CD4-positive, alpha-beta T cell treated with Interleukin-4 for 4 hours (primary cell): ENCODE results near the gene PADI1.

Source experiments
- DNase-seq: peaks from one replicate; pipeline ENCODE4 v3.0.0-alpha.2; 2020

PADI1 gene

GRCh38 chr1:17204546-17205440 lies at the start of gene PADI1:
TSS of gene PADI1 (plus strand) at chr1:17205128. CDS start at chr1:17205218, 90 bp downstream.
- DNase-seq, result no peak

- DNase-seq, result no peak
These were observed 49.5 kb upstream of the PADI1 start for GRCh38 chr1:17155257-17155920.

GRCh38 chr1:17156108-17156507 lies 48.8 kb upstream of the PADI1 start:
- DNase-seq, result no peak

GRCh38 chr1:17158961-17159360 lies 46.0 kb upstream of the PADI1 start:
- no peak for DNase-seq

GRCh38 chr1:17161137-17161740 lies 43.7 kb upstream of the PADI1 start:
- no peak for DNase-seq

- no peak for DNase-seq
These were observed 42.8 kb upstream of the PADI1 start for GRCh38 chr1:17161926-17162800.

- no peak for DNase-seq
These were observed 42.0 kb upstream of the PADI1 start for GRCh38 chr1:17162941-17163340.

GRCh38 chr1:17163371-17163770 lies 41.6 kb upstream of the PADI1 start:
- DNase-seq, result no peak

GRCh38 chr1:17163789-17164666 lies 40.9 kb upstream of the PADI1 start:
- DNase-seq, result no peak

- no peak for DNase-seq
These were observed 39.1 kb upstream of the PADI1 start for GRCh38 chr1:17165823-17166222.

GRCh38 chr1:17167041-17167785 lies 37.7 kb upstream of the PADI1 start:
- no peak for DNase-seq

- no peak for DNase-seq
These were observed 37.2 kb upstream of the PADI1 start for GRCh38 chr1:17167786-17168090.

- no peak for DNase-seq
These were observed 36.6 kb upstream of the PADI1 start for GRCh38 chr1:17168091-17168876.

GRCh38 chr1:17170571-17170970 lies 34.4 kb upstream of the PADI1 start:
- no peak for DNase-seq

GRCh38 chr1:17173217-17173616 lies 31.7 kb upstream of the PADI1 start:
- DNase-seq, result no peak

GRCh38 chr1:17176306-17177061 lies 28.4 kb upstream of the PADI1 start:
- DNase-seq, result no peak

- DNase-seq, result no peak
These were observed 27.3 kb upstream of the PADI1 start for GRCh38 chr1:17177651-17178050.

GRCh38 chr1:17181781-17182464 lies 23.0 kb upstream of the PADI1 start:
- DNase-seq, result no peak
